ENCODE measurements around the gene SMIM45.

Gene SMIM45

GRCh38 chr22:41913842-41914534 lies 38.0 kb upstream of the SMIM45 start:
- H3K36me3 ChIP-seq (replicated peaks; ENCODE audit: low read depth, low read length): no peaks in the 10 kb centered on the region
- no peaks in the 10 kb centered on the region for H3K79me2 ChIP-seq (ENCODE audit: low read length)
- no peaks in the 10 kb centered on the region for H3K9me3 ChIP-seq (ENCODE audit: insufficient read depth, low read length)
- no peaks in the 10 kb centered on the region for H4K20me1 ChIP-seq (ENCODE audit: insufficient read depth, low read length)
- H3K4me2 ChIP-seq (ENCODE audit: low read length): no peak overlapping the region
- no peak overlapping the region for H3K4me3 ChIP-seq (ENCODE audit: low read length)
- no peak overlapping the region for H2AFZ ChIP-seq (ENCODE audit: low read depth, low read length)
- no peak overlapping the region for H3K27ac ChIP-seq (ENCODE audit: low read length)
- TF ChIP-seq CTCF (IDR thresholded peaks at IDR 0.05; ENCODE audit: low read depth, low read length) (no peak), EZH2phosphoT487 (IDR thresholded peaks at IDR 0.05; ENCODE audit: low read depth) (no peak)
- H3K4me1 ChIP-seq (ENCODE audit: low read length): peaks cover 23% of the 10 kb centered on the region
- H3K9ac ChIP-seq (ENCODE audit: low read length): no peak overlapping the region
- peaks cover 15% of the 10 kb centered on the region; the same call in 1 of the 2 replicates for H3K27me3 ChIP-seq (ENCODE audit: low read depth, low read length)

- Histone ChIP-seq H3K4me1 (ENCODE audit: low read length) (peaks cover 30% of the 10 kb centered on the region), H3K36me3 (replicated peaks; ENCODE audit: low read depth, low read length) (no peaks in the 10 kb centered on the region), H3K27ac (ENCODE audit: low read length) (no peak overlapping the region), H2AFZ (ENCODE audit: low read depth, low read length) (no peak overlapping the region), H3K9me3 (ENCODE audit: insufficient read depth, low read length) (no peaks in the 10 kb centered on the region), H3K4me3 (ENCODE audit: low read length) (no peak overlapping the region), H3K4me2 (ENCODE audit: low read length) (no peak overlapping the region), H4K20me1 (ENCODE audit: insufficient read depth, low read length) (no peaks in the 10 kb centered on the region), H3K27me3 (ENCODE audit: low read depth, low read length) (peaks cover 15% of the 10 kb centered on the region; the same call in 1 of the 2 replicates), H3K9ac (ENCODE audit: low read length) (no peak overlapping the region), H3K79me2 (ENCODE audit: low read length) (no peaks in the 10 kb centered on the region)
- TF ChIP-seq EZH2phosphoT487 (IDR thresholded peaks at IDR 0.05; ENCODE audit: low read depth): no peak
- no peak for TF ChIP-seq CTCF (IDR thresholded peaks at IDR 0.05; ENCODE audit: low read depth, low read length)
Observed at GRCh38 chr22:41914611-41915034, 37.3 kb upstream of the SMIM45 start.

- Histone ChIP-seq H3K79me2 (ENCODE audit: low read length) (no peaks in the 10 kb centered on the region), H2AFZ (ENCODE audit: low read depth, low read length) (no peak within 1 kb of the TSS), H4K20me1 (ENCODE audit: insufficient read depth, low read length) (no peaks in the 10 kb centered on the region), H3K9ac (ENCODE audit: low read length) (no peak within 1 kb of the TSS), H3K9me3 (ENCODE audit: insufficient read depth, low read length) (no peaks in the 10 kb centered on the region), H3K4me3 (ENCODE audit: low read length) (no peak within 1 kb of the TSS), H3K4me1 (ENCODE audit: low read length) (peaks cover 35% of the 10 kb centered on the region), H3K4me2 (ENCODE audit: low read length) (no peak within 1 kb of the TSS), H3K36me3 (replicated peaks; ENCODE audit: low read depth, low read length) (no peaks in the 10 kb centered on the region), H3K27ac (ENCODE audit: low read length) (no peak within 1 kb of the TSS), H3K27me3 (ENCODE audit: low read depth, low read length) (peaks cover 15% of the 10 kb centered on the region; the same call in 1 of the 2 replicates)
- TF ChIP-seq EZH2phosphoT487 (IDR thresholded peaks at IDR 0.05; ENCODE audit: low read depth) (no peak), CTCF (IDR thresholded peaks at IDR 0.05; ENCODE audit: low read depth, low read length) (no peak)
Observed at GRCh38 chr22:41915035-41915785, 36.7 kb upstream of the SMIM45 start, which contains the start of gene SHISA8. SHISA8 (minus strand) TSS chr22:41915074; CDS start chr22:41914667, 407 bp downstream.

GRCh38 chr22:41915786-41916493 lies 36.0 kb upstream of the SMIM45 start:
- no peaks in the 10 kb centered on the region for H3K36me3 ChIP-seq (replicated peaks; ENCODE audit: low read depth, low read length)
- H3K4me2 ChIP-seq (ENCODE audit: low read length): no peak overlapping the region
- no peak overlapping the region for H3K9ac ChIP-seq (ENCODE audit: low read length)
- H3K4me1 ChIP-seq (ENCODE audit: low read length): peaks cover 43% of the 10 kb centered on the region
- H3K79me2 ChIP-seq (ENCODE audit: low read length): no peaks in the 10 kb centered on the region
- no peaks in the 10 kb centered on the region for H4K20me1 ChIP-seq (ENCODE audit: insufficient read depth, low read length)
- no peak overlapping the region for H3K27ac ChIP-seq (ENCODE audit: low read length)
- H2AFZ ChIP-seq (ENCODE audit: low read depth, low read length): no peak overlapping the region
- peaks cover 15% of the 10 kb centered on the region; the same call in 1 of the 2 replicates for H3K27me3 ChIP-seq (ENCODE audit: low read depth, low read length)
- H3K9me3 ChIP-seq (ENCODE audit: insufficient read depth, low read length): no peaks in the 10 kb centered on the region
- TF ChIP-seq EZH2phosphoT487 (IDR thresholded peaks at IDR 0.05; ENCODE audit: low read depth) (no peak), CTCF (IDR thresholded peaks at IDR 0.05; ENCODE audit: low read depth, low read length) (no peak)
- no peak overlapping the region for H3K4me3 ChIP-seq (ENCODE audit: low read length)
